Fibroblast of lung (primary cell): ENCODE measurements around the gene BCAS3.
"Not testable (repeated sequence)": the region's sequence is repeated elsewhere in the genome, so short reads cannot be mapped to it uniquely, and the experiment has no call there.

Experiments used
- CTCF ChIP-seq, 2 donors: IDR thresholded peaks in 1 of 2; conservative IDR thresholded peaks in 1 of 2; 1 replicate in 1 of 2; 2 replicates in 1 of 2; pipeline ENCODE4 v1.5.1; 2011 to 2012; ENCODE audit warnings: low read length in 2 of 2, control low read depth in 1 of 2, inconsistent platforms in 1 of 2, low read depth in 1 of 2, mild to moderate bottlenecking in 1 of 2
- EZH2 ChIP-seq: IDR thresholded peaks from 2 replicates; pipeline ENCODE4 v1.5.1; 2012; ENCODE audit warnings: low read length, control low read depth, mild to moderate bottlenecking; ENCODE audit errors: missing control alignments

DNA sequence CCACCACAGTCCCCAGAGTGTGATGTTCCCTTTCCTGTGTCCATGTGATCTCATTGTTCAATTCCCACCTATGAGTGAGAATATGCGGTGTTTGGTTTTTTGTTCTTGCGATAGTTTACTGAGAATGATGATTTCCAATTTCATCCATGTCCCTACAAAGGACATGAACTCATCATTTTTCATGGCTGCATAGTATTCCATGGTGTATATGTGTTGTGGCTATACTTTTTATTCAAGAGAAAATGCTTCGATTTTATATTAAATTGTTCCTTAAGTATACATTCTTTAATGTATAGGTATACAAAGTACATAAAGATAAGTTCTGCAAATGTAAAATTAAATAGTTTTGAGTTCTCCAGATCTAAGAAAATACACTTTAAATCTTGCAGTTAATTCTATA is 328.3 kb downstream of the BCAS3 start:
- not testable (repeated sequence) for TF ChIP-seq CTCF (conservative IDR thresholded peaks at IDR 0.05 in 1 of 2, IDR thresholded peaks at IDR 0.05 in 1 of 2; ENCODE audit: low read depth in 1 of 2, low read length in 2 of 2); EZH2
